ENCODE data around the gene DDB1.

Gene DDB1

GRCh38 chr11:61306221-61306620, 26.7 kb downstream of the DDB1 start:
- H3K36me3 ChIP-seq (ENCODE audit: insufficient read depth, low read length) = peaks cover 53% of the 10 kb centered on the region
- no peaks in the 10 kb centered on the region for H3K9me3 ChIP-seq (ENCODE audit: control insufficient read depth, insufficient read depth, low read length)
- H3K9ac ChIP-seq (ENCODE audit: low read depth, low read length) = no peak overlapping the region
- no peaks in the 10 kb centered on the region for H3K4me1 ChIP-seq (ENCODE audit: insufficient read depth, low read length)

GRCh38 chr11:61305417-61305816, 27.5 kb downstream of the DDB1 start:
- Histone ChIP-seq H3K9me3 (ENCODE audit: control insufficient read depth, insufficient read depth, low read length) (no peaks in the 10 kb centered on the region), H3K4me1 (ENCODE audit: insufficient read depth, low read length) (no peaks in the 10 kb centered on the region), H3K36me3 (ENCODE audit: insufficient read depth, low read length) (peaks cover 48% of the 10 kb centered on the region), H3K9ac (ENCODE audit: low read depth, low read length) (no peak overlapping the region)

GRCh38 chr11:61303725-61304124, 29.2 kb downstream of the DDB1 start:
- Histone ChIP-seq H3K9me3 (ENCODE audit: control insufficient read depth, insufficient read depth, low read length) (no peaks in the 10 kb centered on the region), H3K36me3 (ENCODE audit: insufficient read depth, low read length) (peaks cover 31% of the 10 kb centered on the region), H3K4me1 (ENCODE audit: insufficient read depth, low read length) (peaks cover 4% of the 10 kb centered on the region; the same call in 1 of the 2 replicates), H3K9ac (ENCODE audit: low read depth, low read length) (no peak overlapping the region)

- Histone ChIP-seq H3K4me1 (ENCODE audit: insufficient read depth, low read length) (peaks cover 14% of the 10 kb centered on the region), H3K9me3 (ENCODE audit: control insufficient read depth, insufficient read depth, low read length) (no peaks in the 10 kb centered on the region), H3K36me3 (ENCODE audit: insufficient read depth, low read length) (peaks cover 23% of the 10 kb centered on the region), H3K9ac (ENCODE audit: low read depth, low read length) (no peak overlapping the region)
Observed at GRCh38 chr11:61302550-61302949, 30.4 kb downstream of the DDB1 start.

GRCh38 chr11:61298663-61299244, 34.2 kb downstream of the DDB1 start:
- peaks cover 8% of the 10 kb centered on the region for H3K36me3 ChIP-seq (ENCODE audit: insufficient read depth, low read length)
- no peaks in the 10 kb centered on the region for H3K9me3 ChIP-seq (ENCODE audit: control insufficient read depth, insufficient read depth, low read length)
- H3K4me1 ChIP-seq (ENCODE audit: insufficient read depth, low read length) = peaks cover 14% of the 10 kb centered on the region
- no peak overlapping the region for H3K9ac ChIP-seq (ENCODE audit: low read depth, low read length)

- Histone ChIP-seq H3K9ac (ENCODE audit: low read depth, low read length) (no peak overlapping the region), H3K9me3 (ENCODE audit: control insufficient read depth, insufficient read depth, low read length) (no peaks in the 10 kb centered on the region), H3K4me1 (ENCODE audit: insufficient read depth, low read length) (peaks cover 18% of the 10 kb centered on the region), H3K36me3 (ENCODE audit: insufficient read depth, low read length) (peaks cover 8% of the 10 kb centered on the region)
Observed at GRCh38 chr11:61297746-61298145, 35.2 kb downstream of the DDB1 start.

GRCh38 chr11:61297341-61297740, 35.6 kb downstream of the DDB1 start:
- H3K9ac ChIP-seq (ENCODE audit: low read depth, low read length) = no peak overlapping the region
- H3K9me3 ChIP-seq (ENCODE audit: control insufficient read depth, insufficient read depth, low read length) = no peaks in the 10 kb centered on the region
- H3K36me3 ChIP-seq (ENCODE audit: insufficient read depth, low read length) = peaks cover 6% of the 10 kb centered on the region
- peaks cover 18% of the 10 kb centered on the region for H3K4me1 ChIP-seq (ENCODE audit: insufficient read depth, low read length)

GRCh38 chr11:61295596-61295926, 37.3 kb downstream of the DDB1 start:
- Histone ChIP-seq H3K4me1 (ENCODE audit: insufficient read depth, low read length) (peaks cover 18% of the 10 kb centered on the region), H3K9ac (ENCODE audit: low read depth, low read length) (peak overlapping the region; percentile 88), H3K9me3 (ENCODE audit: control insufficient read depth, insufficient read depth, low read length) (no peaks in the 10 kb centered on the region), H3K36me3 (ENCODE audit: insufficient read depth, low read length) (no peaks in the 10 kb centered on the region; the same call in 1 of the 2 replicates)

GRCh38 chr11:61294717-61295595, 37.9 kb downstream of the DDB1 start, which contains the start of gene VWCE:
Gene VWCE, minus strand, starts transcription at chr11:61295316. Its CDS starts 279 bp downstream, at chr11:61295037.
- peaks cover 18% of the 10 kb centered on the region for H3K4me1 ChIP-seq (ENCODE audit: insufficient read depth, low read length)
- H3K9me3 ChIP-seq (ENCODE audit: control insufficient read depth, insufficient read depth, low read length) = no peaks in the 10 kb centered on the region
- peak within 1 kb of the TSS; percentile 88 for H3K9ac ChIP-seq (ENCODE audit: low read depth, low read length)
- no peaks in the 10 kb centered on the region for H3K36me3 ChIP-seq (ENCODE audit: insufficient read depth, low read length)

- peaks cover 18% of the 10 kb centered on the region for H3K4me1 ChIP-seq (ENCODE audit: insufficient read depth, low read length)
- no peaks in the 10 kb centered on the region for H3K9me3 ChIP-seq (ENCODE audit: control insufficient read depth, insufficient read depth, low read length)
- no peaks in the 10 kb centered on the region for H3K36me3 ChIP-seq (ENCODE audit: insufficient read depth, low read length)
- H3K9ac ChIP-seq (ENCODE audit: low read depth, low read length) = peak overlapping the region; percentile 88
Observed at GRCh38 chr11:61293867-61294716, 38.8 kb downstream of the DDB1 start.

GRCh38 chr11:61292356-61292755, 40.5 kb downstream of the DDB1 start:
- H3K4me1 ChIP-seq (ENCODE audit: insufficient read depth, low read length) = peaks cover 4% of the 10 kb centered on the region; the same call in 1 of the 2 replicates
- no peaks in the 10 kb centered on the region; the same call in 1 of the 2 replicates for H3K36me3 ChIP-seq (ENCODE audit: insufficient read depth, low read length)
- H3K9ac ChIP-seq (ENCODE audit: low read depth, low read length) = no peak overlapping the region
- H3K9me3 ChIP-seq (ENCODE audit: control insufficient read depth, insufficient read depth, low read length) = no peaks in the 10 kb centered on the region

- peaks cover 4% of the 10 kb centered on the region; the same call in 1 of the 2 replicates for H3K4me1 ChIP-seq (ENCODE audit: insufficient read depth, low read length)
- H3K9me3 ChIP-seq (ENCODE audit: control insufficient read depth, insufficient read depth, low read length) = no peaks in the 10 kb centered on the region
- H3K36me3 ChIP-seq (ENCODE audit: insufficient read depth, low read length) = no peaks in the 10 kb centered on the region; the same call in 1 of the 2 replicates
Observed at GRCh38 chr11:61290905-61291690, 41.8 kb downstream of the DDB1 start.

GRCh38 chr11:61287338-61287977, 45.4 kb downstream of the DDB1 start:
- Histone ChIP-seq H3K36me3 (ENCODE audit: insufficient read depth, low read length) (peaks cover 5% of the 10 kb centered on the region; the same call in 1 of the 2 replicates), H3K4me1 (ENCODE audit: insufficient read depth, low read length) (no peaks in the 10 kb centered on the region), H3K9ac (ENCODE audit: low read depth, low read length) (no peak overlapping the region), H3K9me3 (ENCODE audit: control insufficient read depth, insufficient read depth, low read length) (no peaks in the 10 kb centered on the region)

More at GRCh38 chr11:61290905-61291690, 41.8 kb downstream of the DDB1 start:
- no peak overlapping the region for H3K9ac ChIP-seq (ENCODE audit: low read depth, low read length)
